ENCODE measurements around the gene CYTH2.

The CYTH2 gene

DNA sequence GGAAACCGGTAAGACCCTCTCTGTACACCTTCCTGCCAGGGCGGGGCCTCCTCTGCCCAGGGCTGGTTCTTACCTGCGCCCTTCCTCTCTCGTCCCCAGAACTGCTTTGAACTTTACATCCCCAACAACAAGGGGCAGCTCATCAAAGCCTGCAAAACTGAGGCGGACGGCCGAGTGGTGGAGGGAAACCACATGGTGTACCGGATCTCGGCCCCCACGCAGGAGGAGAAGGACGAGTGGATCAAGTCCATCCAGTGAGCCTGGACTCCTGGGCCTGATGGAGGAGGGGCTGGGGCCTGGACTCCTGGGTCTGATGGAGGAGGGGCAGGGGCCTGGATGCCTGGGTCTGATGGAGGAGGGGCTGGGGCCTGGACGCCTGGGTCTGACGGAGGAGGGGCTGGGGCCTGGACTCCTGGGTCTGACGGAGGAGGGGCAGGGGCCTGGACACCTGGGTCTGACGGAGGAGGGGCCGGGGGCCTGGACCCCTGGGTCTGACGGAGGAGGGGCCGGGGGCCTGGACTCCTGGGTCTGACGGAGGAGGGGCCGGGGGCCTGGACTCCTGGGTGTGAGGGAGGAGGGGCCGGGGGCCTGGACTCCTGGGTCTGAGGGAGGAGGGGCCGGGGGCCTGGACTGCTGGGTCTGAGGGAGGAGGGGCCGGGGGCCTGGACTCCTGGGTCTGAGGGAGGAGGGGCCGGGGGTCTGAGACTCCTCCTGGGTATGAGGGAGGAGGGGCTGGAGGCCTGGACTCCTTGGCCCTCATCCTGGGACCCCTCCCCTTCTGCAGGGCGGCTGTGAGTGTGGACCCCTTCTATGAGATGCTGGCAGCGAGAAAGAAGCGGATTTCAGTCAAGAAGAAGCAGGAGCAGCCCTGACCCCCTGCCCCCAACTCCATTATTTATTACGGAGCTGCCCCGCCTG lies 9.4 kb downstream of the CYTH2 start:
- Histone ChIP-seq H3K36me3 (ENCODE audit: control insufficient read depth, low read length) (peaks cover 25% of the 10 kb centered on the region), H3K27me3 (ENCODE audit: control insufficient read depth, low read length) (no peaks in the 10 kb centered on the region), H3K9me2 (replicated peaks; ENCODE audit: control insufficient read depth, low read length) (no peaks in the 10 kb centered on the region), H3K27ac (ENCODE audit: low read depth, low read length) (no peak overlapping the region), H3F3A (ENCODE audit: control insufficient read depth, insufficient read depth) (peaks cover 5% of the 10 kb centered on the region; the same call in 1 of the 2 replicates), H4K20me1 (ENCODE audit: control insufficient read depth, insufficient read depth, low read depth, low read length) (no peaks in the 10 kb centered on the region), H3K4me3 (ENCODE audit: low read length) (no peak overlapping the region), H3K79me2 (ENCODE audit: control insufficient read depth, low read length) (no peaks in the 10 kb centered on the region), H3K4me1 (ENCODE audit: control insufficient read depth, low read length) (peaks cover 6% of the 10 kb centered on the region; the same call in 1 of the 2 replicates), H3K4me2 (ENCODE audit: low read length) (no peak overlapping the region), H3K9me3 (ENCODE audit: control insufficient read depth, insufficient read depth, low read length) (no peaks in the 10 kb centered on the region)
- no peak for TF ChIP-seq EZH2phosphoT487 (IDR thresholded peaks at IDR 0.05; ENCODE audit: borderline replicate concordance, low read length)
- TF ChIP-seq, protein P1, sequence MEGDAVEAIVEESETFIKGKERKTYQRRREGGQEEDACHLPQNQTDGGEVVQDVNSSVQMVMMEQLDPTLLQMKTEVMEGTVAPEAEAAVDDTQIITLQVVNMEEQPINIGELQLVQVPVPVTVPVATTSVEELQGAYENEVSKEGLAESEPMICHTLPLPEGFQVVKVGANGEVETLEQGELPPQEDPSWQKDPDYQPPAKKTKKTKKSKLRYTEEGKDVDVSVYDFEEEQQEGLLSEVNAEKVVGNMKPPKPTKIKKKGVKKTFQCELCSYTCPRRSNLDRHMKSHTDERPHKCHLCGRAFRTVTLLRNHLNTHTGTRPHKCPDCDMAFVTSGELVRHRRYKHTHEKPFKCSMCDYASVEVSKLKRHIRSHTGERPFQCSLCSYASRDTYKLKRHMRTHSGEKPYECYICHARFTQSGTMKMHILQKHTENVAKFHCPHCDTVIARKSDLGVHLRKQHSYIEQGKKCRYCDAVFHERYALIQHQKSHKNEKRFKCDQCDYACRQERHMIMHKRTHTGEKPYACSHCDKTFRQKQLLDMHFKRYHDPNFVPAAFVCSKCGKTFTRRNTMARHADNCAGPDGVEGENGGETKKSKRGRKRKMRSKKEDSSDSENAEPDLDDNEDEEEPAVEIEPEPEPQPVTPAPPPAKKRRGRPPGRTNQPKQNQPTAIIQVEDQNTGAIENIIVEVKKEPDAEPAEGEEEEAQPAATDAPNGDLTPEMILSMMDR (IDR thresholded peaks at IDR 0.05; ENCODE audit: low read depth, low read length, poor library complexity, severe bottlenecking), result no peak

DNA sequence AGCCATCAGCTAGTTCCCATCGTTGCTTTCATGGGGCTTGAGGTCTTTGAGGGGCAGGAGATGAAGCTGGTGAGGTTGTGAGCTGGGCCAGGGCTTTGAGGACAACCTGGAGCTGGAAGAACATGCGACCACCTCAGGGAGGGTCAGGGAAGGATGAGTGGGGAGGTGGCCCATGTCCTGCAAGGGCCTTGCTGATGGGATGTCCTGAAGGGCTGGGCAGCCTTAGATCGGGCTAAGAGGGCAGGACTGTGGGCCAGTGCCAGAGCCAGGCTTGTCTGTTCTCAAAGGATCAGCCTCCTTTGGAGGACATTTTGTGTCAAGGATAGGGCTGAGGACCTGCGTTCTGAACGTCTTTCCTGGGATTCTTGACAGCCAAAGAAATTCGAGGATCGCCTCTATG lies 10.5 kb downstream of the CYTH2 start:
- H3K79me2 ChIP-seq (ENCODE audit: control insufficient read depth, low read length), result no peaks in the 10 kb centered on the region
- H3K9me2 ChIP-seq (replicated peaks; ENCODE audit: control insufficient read depth, low read length), result no peaks in the 10 kb centered on the region
- no peak overlapping the region for H3K4me2 ChIP-seq (ENCODE audit: low read length)
- TF ChIP-seq, protein P1 (IDR thresholded peaks at IDR 0.05; ENCODE audit: low read depth, low read length, poor library complexity, severe bottlenecking), result no peak
- TF ChIP-seq EZH2phosphoT487 (IDR thresholded peaks at IDR 0.05; ENCODE audit: borderline replicate concordance, low read length), result no peak
- H3K4me1 ChIP-seq (ENCODE audit: control insufficient read depth, low read length), result peaks cover 6% of the 10 kb centered on the region; the same call in 1 of the 2 replicates
- no peak overlapping the region for H3K4me3 ChIP-seq (ENCODE audit: low read length)
- H3K27ac ChIP-seq (ENCODE audit: low read depth, low read length), result no peak overlapping the region
- H3F3A ChIP-seq (ENCODE audit: control insufficient read depth, insufficient read depth), result peaks cover 5% of the 10 kb centered on the region; the same call in 1 of the 2 replicates
- H3K27me3 ChIP-seq (ENCODE audit: control insufficient read depth, low read length), result no peaks in the 10 kb centered on the region
- H4K20me1 ChIP-seq (ENCODE audit: control insufficient read depth, insufficient read depth, low read depth, low read length), result no peaks in the 10 kb centered on the region
- H3K36me3 ChIP-seq (ENCODE audit: control insufficient read depth, low read length), result peaks cover 15% of the 10 kb centered on the region
- H3K9me3 ChIP-seq (ENCODE audit: control insufficient read depth, insufficient read depth, low read length), result no peaks in the 10 kb centered on the region

DNA sequence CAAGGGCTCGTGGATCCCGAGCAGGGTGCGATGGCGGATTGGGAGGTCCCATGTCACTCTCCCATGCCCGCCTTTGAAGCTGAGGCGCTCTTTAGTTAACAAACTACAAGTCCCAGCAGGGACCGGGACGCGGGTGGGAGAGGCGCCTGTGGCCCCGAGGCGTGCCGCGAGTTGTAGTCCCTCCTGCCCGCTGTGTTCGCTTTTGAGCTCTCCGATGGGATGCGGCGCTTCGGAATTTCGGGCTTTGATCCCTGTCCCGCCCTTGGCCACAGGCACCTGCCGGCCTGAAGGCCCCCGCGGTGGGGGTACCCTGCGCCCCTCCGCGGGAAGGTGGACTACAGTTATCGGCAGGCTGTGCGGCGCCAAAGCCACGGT lies 11.0 kb downstream of the CYTH2 start:
- TF ChIP-seq EZH2phosphoT487 (IDR thresholded peaks at IDR 0.05; ENCODE audit: borderline replicate concordance, low read length), result no peak
- TF ChIP-seq, protein P1 (IDR thresholded peaks at IDR 0.05; ENCODE audit: low read depth, low read length, poor library complexity, severe bottlenecking), result no peak
- Histone ChIP-seq H3K36me3 (ENCODE audit: control insufficient read depth, low read length) (peaks cover 10% of the 10 kb centered on the region), H3K79me2 (ENCODE audit: control insufficient read depth, low read length) (no peaks in the 10 kb centered on the region), H3K4me1 (ENCODE audit: control insufficient read depth, low read length) (peaks cover 6% of the 10 kb centered on the region; the same call in 1 of the 2 replicates), H3K27me3 (ENCODE audit: control insufficient read depth, low read length) (no peaks in the 10 kb centered on the region), H3K4me2 (ENCODE audit: low read length) (peak overlapping the region; percentile 26; the same call in 1 of the 2 replicates), H4K20me1 (ENCODE audit: control insufficient read depth, insufficient read depth, low read depth, low read length) (no peaks in the 10 kb centered on the region), H3K9me2 (replicated peaks; ENCODE audit: control insufficient read depth, low read length) (no peaks in the 10 kb centered on the region), H3K4me3 (ENCODE audit: low read length) (no peak overlapping the region), H3F3A (ENCODE audit: control insufficient read depth, insufficient read depth) (peaks cover 5% of the 10 kb centered on the region; the same call in 1 of the 2 replicates), H3K9me3 (ENCODE audit: control insufficient read depth, insufficient read depth, low read length) (no peaks in the 10 kb centered on the region), H3K27ac (ENCODE audit: low read depth, low read length) (no peak overlapping the region)

Measured in DOHH2 (cell line).